ENCODE measurements around the gene ARVCF. TPM values are rescaled to one million over a fixed set of nuclear protein-coding genes. Genes with fewer than 3 reads are reported as not detected.

ARVCF gene
- total and polyA plus RNA-seq, 9 of the 15 experiments (the other 6 are each of a cell fraction or from before 2014, with no cell fraction given), result 0.03 to 97.4 (median 15.6) TPM

GRCh38 chr22:19986011-19986409 lies 30.6 kb downstream of the ARVCF start (continued):
- TF ChIP-seq ZNF518B (CRISPR knock-in tag; IDR thresholded peaks at IDR 0.05) (no peak), HMG20B (CRISPR knock-in tag; IDR thresholded peaks at IDR 0.05) (no peak), STAT6 (CRISPR knock-in tag; IDR thresholded peaks at IDR 0.05) (no peak; the same call in 1 of the 2 replicates), NR2C2 (CRISPR knock-in tag; IDR thresholded peaks at IDR 0.05) (no peak), NR2C2 (tag; IDR thresholded peaks at IDR 0.05) (no peak), RFX7 (CRISPR knock-in tag; IDR thresholded peaks at IDR 0.05) (no peak), MGA (IDR thresholded peaks at IDR 0.05) (no peak), ZNF551 (CRISPR knock-in tag; IDR thresholded peaks at IDR 0.05) (no peak), EWSR1 (IDR thresholded peaks at IDR 0.05; ENCODE audit: borderline replicate concordance, low read depth, partially characterized antibody) (no peak)

Data from K562 (cell line).